ENCODE measurements around the gene CHKA.

CHKA gene

DNA sequence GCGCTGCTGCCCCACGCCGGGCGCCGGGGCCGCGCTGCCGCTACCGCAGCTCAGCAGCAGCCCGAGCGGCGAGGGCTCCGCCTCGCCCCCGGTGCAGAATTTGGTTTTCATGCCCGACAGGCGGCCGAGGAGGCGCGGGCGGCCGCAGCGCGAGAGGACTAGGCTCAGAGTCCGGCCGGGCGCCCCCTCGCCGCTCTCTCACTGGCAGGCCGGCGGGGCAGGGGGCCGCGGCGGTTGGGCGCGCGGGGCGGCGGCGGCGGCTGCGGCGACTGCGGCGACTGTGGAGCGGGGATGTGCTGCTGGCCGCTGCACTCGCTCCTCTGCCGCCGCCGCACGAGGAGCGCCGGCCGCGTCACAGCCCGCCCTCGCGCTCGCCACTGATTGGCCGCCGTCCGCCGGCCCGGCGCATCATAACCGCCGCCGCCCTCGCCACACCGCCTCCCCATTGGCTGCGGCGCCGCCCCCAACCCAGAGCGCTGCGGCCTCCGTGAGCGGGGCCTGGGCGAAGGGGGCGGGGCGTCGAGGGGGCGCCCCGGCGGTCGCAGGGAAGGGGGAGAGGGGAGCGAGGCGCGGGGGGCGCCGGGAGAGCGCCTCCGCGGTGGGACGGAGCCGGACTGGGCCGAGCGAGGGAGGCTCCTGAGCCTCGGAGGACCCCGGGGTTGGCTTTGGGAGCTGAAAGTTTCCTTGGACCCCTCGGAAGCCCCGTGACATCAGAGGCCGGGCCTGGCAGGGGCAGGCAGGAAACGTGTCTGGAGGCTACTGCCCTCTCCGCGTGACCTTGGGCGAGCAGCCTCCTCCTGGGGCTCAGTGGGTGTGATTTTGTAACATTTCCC lies at the start of gene CHKA:
TSS of gene CHKA (minus strand) at position 322 of the 833 bp plus-strand sequence. CDS start at position 111, 211 bp downstream.
- DNase-seq (ENCODE audit: low read depth) = peak; percentile 88

DNA sequence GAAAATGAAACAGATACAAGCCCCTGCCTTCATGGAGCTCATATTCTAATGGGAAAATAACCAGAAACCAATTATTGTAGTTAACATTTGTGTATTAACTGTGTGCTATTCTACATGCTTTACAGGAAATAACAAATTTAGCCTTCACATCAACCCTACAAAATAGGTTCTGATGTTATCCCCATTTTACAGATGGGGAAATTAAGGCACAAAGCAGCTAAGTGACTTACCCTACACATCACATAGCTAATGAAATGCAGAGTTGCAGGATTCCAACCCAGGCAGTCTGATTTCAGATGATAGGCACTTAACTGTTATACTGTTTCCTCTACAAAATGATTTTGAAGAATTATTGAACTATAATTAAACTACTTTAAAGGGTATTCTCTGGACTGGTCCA lies 48.3 kb upstream of the CHKA start:
- no peak for DNase-seq (ENCODE audit: low read depth)

DNA sequence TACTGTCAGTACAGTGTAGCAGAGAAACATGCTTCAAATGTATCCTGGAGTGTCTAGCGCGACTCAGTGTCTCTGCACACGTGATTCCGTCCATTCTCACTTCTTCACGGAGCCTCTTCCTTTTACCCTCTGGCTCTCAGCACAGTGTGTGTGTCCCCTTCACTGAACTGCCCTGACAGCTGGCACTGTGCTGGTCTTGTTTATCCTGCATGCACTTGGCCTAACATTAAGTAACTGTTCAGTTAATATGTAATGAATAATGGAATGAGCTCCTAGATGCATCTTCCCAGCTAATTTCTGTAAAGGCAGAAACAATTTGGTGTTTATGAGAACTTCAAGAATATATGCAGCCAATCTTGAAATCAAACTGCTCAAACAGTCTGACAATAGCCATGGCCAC lies 47.5 kb upstream of the CHKA start:
- DNase-seq (ENCODE audit: low read depth) = no peak

DNA sequence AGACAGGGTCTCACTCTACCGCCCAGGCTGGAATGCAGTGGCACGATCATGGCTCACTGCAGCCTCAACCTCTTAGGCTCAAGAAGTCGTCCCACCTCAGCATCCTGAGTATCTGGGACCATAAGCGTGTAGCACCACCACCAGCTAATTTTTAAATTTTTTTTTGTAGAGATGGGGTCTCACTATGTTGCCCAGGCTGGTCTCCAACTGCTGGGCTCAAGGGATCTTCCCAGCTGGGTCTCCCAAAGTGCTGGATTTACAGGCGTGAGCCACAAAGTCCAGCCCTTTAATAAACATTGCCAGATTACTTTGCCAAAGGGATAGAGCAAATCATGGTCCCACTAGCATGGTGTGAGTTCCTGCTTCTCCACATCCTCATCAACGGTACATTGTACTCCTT lies 46.3 kb upstream of the CHKA start:
- DNase-seq (ENCODE audit: low read depth) = no peak

DNA sequence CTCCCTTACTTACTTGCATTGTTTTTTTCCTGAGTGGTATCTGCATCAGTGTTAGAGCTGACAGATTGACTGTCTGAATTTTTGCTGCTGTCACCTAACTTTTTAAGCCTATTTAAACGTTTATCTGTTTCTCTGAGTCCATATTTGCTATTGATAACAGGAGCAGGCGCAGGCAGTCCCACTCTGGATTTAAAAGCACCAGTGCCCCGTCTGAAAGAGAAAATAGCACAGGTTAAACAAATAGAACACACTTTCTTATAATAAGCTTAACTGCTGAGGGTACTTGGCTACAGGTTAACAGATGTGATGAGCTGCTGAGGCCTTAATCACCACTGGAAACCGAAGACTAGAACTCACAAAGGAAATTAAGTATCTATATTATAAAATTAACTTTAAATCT lies 45.8 kb upstream of the CHKA start:
- no peak for DNase-seq (ENCODE audit: low read depth)

DNA sequence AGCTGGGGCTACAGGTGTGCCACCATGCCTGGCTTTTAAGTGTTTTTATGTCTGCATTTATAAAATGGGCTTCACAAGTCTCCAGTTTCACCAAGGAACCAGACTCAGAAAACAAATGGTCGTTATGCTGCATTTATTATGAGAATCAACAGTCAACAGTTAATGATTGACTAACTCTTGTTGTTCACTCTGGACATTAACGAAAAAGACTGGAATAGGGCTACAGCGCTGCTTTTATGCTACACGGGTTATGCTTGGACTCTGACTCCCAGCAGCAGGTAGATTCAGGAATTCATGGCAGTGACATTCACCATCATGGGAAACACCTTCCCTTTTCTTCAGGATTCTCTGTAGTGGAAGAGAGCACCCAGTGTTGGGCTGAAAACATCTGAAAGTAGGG lies 44.4 kb upstream of the CHKA start:
- no peak for DNase-seq (ENCODE audit: low read depth)

DNA sequence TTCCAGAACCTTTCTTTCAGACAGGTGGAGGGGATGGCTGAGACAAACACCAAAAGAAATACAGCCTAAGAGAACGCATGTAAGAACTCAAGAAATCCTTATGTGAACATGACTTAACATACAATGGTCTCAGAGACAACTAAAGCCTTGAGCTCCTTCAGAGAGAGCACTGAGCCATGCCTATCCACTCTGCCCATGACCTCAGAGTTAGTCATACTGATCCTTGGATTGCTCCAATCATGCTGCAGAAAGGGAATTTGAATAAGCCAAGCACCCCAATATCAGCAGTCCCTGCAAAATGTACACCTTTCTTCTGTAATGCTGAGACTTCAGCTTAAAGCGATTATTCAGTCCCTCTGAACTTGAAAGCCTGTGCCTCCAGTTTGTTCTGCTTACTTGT lies 43.2 kb upstream of the CHKA start:
- peak; percentile 68 for DNase-seq (ENCODE audit: low read depth)

DNA sequence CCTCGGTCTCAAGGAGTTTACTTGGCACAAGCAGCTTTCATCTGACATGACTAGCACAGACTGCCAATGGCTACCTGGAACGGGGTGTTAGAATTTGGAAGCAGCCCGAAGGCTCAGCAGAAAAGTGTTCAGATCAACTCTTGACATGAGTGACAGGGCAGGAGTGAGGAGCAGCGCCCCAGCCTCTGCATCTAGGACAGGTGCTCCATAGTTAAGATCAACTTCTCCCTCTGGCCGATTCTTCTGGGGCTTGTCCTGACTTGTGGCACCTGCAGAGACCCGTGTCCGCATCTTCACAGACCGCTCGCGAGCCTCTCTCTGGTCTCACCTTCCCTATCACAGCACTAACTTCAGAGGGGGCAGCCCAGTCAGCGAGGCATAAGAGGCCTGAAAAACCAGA lies 42.5 kb upstream of the CHKA start:
- no peak for DNase-seq (ENCODE audit: low read depth)

DNA sequence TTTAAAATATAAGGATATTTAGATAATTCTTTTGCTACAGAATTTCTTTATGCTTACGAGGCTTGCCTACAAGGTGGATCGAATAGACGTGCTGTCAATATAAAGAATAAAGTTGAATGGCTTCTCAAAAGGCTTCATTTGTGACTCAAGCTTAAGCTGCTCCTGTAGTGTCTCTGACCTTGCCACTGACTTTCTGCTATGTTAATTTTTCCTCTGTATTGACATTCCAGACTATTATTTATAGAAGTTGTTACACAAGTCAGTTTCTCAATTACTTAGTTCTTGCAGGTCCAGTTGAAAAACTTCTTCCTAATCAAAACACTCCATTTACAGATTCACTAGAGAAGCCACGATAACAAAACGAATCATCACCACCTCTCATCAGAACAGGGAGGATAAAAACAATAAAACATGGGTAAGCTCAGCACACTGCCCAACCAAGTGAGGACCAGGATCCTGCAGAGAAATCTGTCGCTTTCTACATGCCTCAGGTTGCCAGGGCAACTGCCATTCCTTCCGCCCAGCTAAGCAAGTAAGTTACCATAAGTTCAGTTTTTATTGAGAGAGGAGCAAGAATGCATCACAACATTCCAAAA lies 39.0 kb upstream of the CHKA start:
- DNase-seq (ENCODE audit: low read depth) = peak; percentile 37

DNA sequence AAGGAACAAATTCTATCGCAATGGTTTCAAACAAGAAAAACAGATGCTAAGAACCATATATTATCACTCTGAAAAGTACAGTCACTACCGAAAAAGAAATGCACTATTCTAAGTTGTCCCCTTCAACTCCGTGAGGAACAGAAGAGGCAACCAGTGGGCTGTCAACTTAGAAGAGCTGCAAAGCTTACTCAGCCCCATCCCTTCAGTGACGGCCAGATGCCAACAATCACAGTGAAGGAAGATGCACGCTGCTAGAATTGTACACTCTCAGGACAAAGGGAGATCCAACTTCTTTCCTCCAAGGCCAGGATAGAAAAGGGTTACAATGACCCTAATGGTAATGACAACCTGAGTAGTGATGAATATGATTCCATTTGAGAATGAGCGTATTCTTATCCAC lies 38.5 kb upstream of the CHKA start:
- DNase-seq (ENCODE audit: low read depth) = no peak

DNA sequence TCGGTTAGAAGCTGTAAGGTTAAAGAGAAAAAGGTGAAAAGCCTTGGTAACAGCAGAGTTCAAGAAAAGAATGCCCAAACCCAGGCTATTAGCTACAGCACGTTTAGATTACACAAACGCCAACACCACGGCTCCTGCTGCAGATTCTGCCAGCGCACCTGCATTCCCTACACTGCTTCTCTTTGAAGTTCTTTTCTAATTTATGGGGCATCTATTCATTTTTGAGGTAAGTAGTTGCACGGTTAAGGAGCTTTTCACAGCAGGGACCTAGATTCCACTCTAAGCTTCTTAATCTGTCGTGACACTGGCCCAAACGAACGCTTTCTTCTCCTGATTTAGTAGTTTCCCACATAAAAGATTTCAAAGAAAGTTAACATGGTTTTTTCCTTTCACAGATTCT lies 38.0 kb upstream of the CHKA start:
- DNase-seq (ENCODE audit: low read depth) = no peak

DNA sequence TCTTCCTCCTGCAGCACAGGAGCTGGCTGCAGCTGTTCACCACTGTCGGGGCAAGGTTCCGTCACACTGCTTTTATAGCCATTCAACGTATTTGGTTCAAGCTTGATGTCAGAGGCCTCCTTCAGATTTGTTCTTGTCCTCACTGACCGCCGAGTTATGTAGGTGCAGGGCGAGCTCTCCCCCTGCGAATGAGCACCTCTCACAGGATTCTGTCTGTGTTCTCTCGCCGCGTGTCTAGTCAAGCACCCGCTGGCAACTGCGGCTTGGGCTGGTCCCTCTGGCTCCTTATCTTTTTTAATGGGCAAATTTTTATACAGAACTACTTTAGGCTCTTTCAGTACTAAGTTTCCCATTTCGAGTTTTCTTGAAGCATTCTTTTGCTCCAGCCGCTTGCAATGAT lies 37.4 kb upstream of the CHKA start:
- no peak for DNase-seq (ENCODE audit: low read depth)

DNA sequence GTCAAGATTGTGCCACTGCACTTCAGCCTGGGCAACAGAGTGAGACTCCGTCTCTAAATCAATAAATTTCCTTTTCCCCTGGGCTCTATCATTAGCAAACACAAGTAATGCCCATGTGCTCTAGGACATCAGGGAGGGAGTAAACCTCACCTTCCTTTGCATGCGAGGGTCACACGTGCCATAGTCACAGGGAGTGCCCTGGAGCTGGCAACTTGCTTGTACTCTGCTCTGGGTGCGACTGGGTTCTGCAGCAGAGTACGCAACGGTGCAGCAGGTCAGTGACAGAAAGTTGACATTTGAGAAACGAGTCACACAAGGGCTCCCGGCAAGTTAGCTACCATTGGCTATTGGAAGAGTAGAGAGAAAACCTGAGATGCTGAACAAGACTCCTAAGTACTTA lies 32.6 kb upstream of the CHKA start:
- no peak for DNase-seq (ENCODE audit: low read depth)

DNA sequence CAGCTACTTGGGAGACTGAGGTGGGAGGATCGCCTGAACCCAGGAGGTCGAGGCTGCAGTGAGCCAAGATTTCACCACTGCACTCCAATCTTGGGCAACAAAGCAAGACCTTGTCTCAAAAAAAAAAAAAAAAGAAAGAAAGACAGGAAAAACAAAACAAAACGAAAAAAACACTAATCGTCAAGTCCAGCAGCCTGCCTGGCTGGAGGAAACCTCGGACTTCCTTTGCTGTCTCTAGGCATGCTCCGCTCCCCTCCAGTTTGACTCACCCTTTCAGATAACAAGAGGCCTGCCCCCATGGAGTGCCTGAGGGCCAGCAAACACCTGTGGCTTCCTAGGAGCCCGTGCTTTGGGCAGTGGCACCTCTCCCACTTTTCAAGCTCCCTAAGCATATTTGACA lies 28.8 kb upstream of the CHKA start:
- DNase-seq (ENCODE audit: low read depth) = peak; percentile 82

DNA sequence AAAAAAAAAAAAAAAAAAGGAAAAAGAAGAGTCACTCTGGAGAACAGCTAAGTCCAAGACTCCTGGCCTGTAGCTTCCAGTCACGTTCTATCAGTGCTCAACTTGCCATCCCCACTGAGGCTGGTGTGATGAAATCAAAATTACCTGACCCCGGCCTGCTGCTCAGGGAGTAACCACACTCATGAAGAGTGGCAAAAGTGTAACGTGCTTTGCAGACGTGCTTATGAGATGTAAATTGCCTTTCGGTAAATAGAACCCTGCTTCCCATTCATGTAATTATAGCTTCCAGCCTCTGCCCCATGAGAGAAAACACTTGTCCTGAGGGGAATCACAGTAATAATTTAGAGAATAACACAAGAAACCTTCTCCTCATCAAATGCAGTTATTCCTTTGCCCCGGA lies 28.2 kb upstream of the CHKA start:
- no peak for DNase-seq (ENCODE audit: low read depth)

DNA sequence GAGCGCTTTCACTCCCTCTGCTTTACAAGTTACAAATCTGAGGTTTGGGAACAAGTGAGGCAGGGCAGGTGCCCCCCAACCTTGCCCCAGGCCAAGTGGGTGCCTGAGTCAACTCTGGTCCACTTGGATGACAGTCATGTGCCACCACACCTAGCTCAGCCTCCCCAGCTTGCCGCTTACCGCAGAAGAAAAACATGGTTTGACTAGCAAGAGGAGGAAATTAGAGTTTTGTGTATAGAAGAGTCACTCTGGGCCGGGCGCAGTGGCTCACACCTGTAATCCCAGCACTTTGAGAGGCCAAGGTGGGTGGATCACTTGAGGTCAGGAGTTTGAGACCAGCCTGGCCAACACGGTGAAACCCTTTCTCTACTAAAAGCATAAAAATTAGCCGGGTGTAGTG lies 27.7 kb upstream of the CHKA start:
- DNase-seq (ENCODE audit: low read depth) = no peak

DNA sequence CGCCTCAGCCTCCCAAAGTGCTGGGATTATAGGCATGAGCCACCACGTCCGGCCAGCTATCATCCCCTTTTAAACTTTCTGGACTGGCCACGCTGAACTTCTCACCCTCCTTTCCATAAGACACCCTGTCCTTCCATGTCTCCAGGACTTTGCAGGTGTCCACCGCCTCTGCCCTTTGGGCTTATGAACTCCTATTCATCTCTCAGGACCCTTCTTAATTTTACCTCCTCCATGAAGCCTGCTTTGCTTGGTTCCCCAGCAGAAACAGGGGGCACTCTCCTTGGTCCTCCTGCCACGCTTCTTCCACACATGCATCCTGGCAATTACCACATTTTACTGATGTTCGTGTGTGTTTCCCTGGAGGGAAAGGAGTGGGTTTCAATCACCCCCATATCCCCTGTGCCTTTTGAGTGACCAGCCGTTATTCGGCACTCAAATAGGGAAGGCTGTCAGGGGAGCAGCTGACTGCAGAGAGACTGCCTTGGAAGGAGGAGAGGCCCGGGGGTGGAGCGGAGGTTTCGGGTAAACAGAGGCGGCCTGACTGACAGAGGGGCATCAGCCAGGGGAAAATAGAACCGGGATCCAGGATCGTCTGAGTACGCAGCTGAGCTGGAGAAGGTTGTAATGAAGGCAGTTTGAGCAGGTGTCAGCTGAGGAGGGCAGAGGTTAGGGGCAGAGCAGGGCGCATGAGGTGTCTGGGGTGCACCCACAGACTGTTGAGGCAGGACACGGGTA lies 27.1 kb upstream of the CHKA start:
- no peak for DNase-seq (ENCODE audit: low read depth)

DNA sequence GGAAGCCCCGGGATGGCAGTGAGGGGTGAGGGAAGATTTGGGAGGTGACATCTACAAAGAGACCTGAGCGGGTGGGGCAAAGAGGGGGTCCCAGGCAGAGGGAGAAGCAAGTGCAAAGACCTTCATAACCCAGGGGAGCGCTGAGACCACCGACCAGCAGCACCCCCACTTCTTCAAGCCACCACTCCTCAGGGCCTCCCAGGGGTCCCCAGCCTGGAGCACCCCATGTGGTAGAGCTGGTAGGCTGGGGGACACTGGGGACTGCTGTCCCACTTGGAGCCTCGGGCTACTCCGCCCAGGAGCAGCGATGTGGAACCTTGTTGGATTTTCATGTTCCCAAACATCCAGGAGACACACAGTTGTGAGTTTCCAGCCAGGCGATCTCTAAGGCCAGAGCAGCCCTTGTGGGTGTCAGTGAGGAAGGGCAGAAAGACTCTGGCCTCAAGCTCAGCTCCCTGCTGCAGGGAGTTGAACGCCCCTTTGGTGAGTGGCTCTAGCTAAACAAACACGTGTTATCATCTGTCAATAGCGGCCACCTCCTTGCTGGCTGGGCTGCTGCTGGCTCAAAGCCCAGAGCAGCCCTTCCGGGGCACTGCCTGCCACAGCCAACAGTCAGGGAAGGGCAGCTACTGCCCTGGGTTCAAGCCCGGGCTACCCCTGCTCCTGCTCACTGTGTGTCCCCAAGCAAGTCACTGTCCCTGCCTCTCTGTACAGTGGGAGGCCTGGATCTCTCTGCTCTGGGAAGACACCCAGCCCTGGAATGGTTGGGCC lies 25.7 kb upstream of the CHKA start:
- DNase-seq (ENCODE audit: low read depth) = peak; percentile 32

DNA sequence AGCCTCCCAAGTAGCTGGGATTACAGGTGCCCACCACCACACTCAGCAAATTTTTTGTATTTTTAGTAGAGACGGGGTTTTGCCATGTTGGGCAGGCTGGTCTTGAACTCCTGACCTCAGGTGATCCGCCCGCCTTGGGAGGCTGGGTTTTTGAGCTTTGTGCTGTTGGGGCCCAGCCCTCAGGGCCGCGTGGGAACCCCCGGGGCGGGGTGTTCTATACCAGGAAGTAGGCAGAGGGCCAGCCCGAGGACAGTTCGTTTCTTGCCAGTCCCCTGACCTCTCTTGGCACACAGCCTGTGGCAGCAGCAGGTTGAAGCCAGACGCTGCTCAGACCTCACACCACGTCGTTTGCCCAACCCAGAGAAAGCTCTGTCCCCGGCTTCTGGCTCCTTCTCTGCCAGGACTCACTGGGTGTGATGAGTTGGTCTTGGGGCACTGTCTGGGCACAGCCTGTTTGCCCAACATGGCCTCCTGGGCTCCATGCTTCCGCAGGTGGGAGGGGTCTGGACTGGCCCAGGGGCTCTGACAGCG lies 24.9 kb upstream of the CHKA start:
- DNase-seq (ENCODE audit: low read depth) = no peak

DNA sequence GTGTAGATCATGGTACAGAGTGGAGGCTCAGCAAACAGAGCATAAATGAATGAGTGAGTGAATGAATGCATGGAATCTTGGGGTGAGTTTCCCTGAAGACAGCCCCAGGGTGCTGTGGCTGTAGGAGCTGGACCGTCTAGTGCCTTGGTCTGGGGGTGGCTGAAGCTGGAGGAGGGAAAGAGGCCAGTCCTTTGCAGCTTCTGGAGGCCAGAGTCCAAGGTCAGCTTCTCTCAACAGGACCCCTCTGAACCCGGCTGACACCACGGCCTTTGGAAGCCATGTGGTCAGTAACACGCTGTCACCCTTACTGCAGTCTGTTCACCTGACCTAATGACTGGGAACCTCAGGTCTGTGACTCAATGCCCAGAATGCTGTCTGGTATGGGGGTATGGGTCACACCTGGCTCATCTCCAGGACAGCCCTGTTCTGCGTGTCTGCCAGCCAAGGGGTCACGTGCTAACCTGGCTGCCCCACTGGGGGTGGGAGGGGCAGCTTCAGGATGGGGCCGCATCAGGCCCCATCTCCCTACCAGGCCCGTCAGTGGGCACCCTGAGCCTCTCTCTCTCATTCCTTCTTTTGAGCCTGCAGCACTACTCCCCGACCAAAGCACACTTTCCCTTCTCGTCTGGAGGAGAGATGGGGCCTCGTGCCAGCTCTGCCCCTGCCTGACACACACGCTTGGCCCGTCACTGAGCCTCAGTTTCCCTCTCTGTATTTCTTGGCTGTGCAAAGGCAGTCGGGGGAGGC lies 24.1 kb upstream of the CHKA start:
- no peak for DNase-seq (ENCODE audit: low read depth)

DNA sequence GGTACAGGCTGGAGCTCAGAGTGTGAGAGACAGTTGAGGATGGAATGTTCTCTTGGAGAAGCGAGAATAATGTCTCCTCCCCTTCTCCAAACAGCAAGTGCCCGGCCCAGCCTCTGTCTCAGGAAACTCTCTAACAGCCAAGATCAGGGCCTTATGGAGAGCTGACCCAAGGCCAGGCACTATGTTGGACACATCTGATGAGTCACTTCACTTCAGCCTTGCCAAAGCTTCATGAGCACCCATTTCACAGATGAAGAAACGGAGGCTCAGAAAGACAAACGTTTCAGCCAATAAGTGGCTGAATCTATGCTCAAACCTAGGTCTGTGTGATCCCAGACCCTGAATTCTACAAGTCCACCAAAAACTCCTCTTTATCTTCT lies 22.1 kb upstream of the CHKA start:
- DNase-seq (ENCODE audit: low read depth) = no peak

Measured in iris pigment epithelial cell (primary cell).